MCF 10A (cell line): ENCODE data around the gene PRKN. TPM values are rescaled to one million over a fixed set of nuclear protein-coding genes. Genes with fewer than 3 reads are reported as not detected.

Experiments used
- BruUV-seq: library from RNA; stranded (reverse); fragments of 400-500 nt; replicated peaks from 2 replicates; lab custom pipeline; 2021; lab: Mats Ljungman, UMichigan
- CTCF ChIA-PET: fragments of 300-600 bp; sonication (Branson Sonifier 250); formaldehyde crosslinking; extraction: SDS; loops from one replicate; lab custom pipeline; 2021; ENCODE audit warnings: antibody characterized with exemption, inconsistent platforms; lab: Yijun Ruan, JAX
- POLR2A ChIA-PET: fragments of 300-600, 350-650 bp; sonication (Branson Sonifier 250); formaldehyde crosslinking; extraction: SDS; loops from one replicate; lab custom pipeline; 2020; ENCODE audit warnings: antibody characterized with exemption, inconsistent platforms; lab: Yijun Ruan, JAX
- DNase-seq: peaks from one replicate; pipeline ENCODE4 v3.0.0-alpha.2; 2018; ENCODE audit not compliant: unreplicated experiment
- H3K27ac Mint-ChIP-seq: one replicate; pipeline ENCODE4 v1.8.0; 2022; ENCODE audit warnings: mild to moderate bottlenecking, low read depth, mixed read lengths; ENCODE audit not compliant: unreplicated experiment
- H3K27me3 Mint-ChIP-seq: one replicate; pipeline ENCODE4 v1.8.0; 2022; ENCODE audit warnings: mixed read lengths; ENCODE audit not compliant: insufficient read depth, unreplicated experiment
- H3K36me3 Mint-ChIP-seq: one replicate; pipeline ENCODE4 v1.8.0; 2022; ENCODE audit warnings: mild to moderate bottlenecking, moderate library complexity, mixed read lengths; ENCODE audit not compliant: insufficient read depth, unreplicated experiment
- H3K4me1 Mint-ChIP-seq: one replicate; pipeline ENCODE4 v1.8.0; 2022; ENCODE audit warnings: mixed read lengths; ENCODE audit not compliant: insufficient read depth, unreplicated experiment
- H3K4me3 Mint-ChIP-seq: one replicate; pipeline ENCODE4 v1.8.0; 2022; ENCODE audit warnings: mild to moderate bottlenecking, moderate library complexity, mixed read lengths; ENCODE audit not compliant: unreplicated experiment
- H3K9me3 Mint-ChIP-seq: one replicate; pipeline ENCODE4 v1.8.0; 2022; ENCODE audit warnings: mixed read lengths; ENCODE audit not compliant: unreplicated experiment
- intact Hi-C: fragments of 100-400 bp; cut with micrococcal nuclease; formaldehyde crosslinking; loops from 2 replicates; pipeline ENCODE4 v1.14.1; 2022
- total RNA-seq: library from RNA; stranded (reverse); gene quantifications from 2 replicates; pipeline ENCODE4 v1.2.3, GENCODE V29; 2022
- TF ChIP-seq, protein P1 (sequence below): fragments of 200-600 bp; IDR thresholded peaks from one replicate; pipeline ENCODE4 v1.8.0; 2022; ENCODE audit warnings: antibody characterized with exemption, mild to moderate bottlenecking; ENCODE audit not compliant: unreplicated experiment

Gene PRKN
- total RNA-seq, 1 experiment from 2014 or later = 2.5 TPM

GRCh38 chr6:162082520-162082919 is 645.0 kb downstream of the PRKN start:
- DNase-seq = no peak
- H3K27me3 Mint-ChIP-seq = no peaks in the 10 kb centered on the region
- H3K4me3 Mint-ChIP-seq = no peak overlapping the region
- TF ChIP-seq, protein P1, sequence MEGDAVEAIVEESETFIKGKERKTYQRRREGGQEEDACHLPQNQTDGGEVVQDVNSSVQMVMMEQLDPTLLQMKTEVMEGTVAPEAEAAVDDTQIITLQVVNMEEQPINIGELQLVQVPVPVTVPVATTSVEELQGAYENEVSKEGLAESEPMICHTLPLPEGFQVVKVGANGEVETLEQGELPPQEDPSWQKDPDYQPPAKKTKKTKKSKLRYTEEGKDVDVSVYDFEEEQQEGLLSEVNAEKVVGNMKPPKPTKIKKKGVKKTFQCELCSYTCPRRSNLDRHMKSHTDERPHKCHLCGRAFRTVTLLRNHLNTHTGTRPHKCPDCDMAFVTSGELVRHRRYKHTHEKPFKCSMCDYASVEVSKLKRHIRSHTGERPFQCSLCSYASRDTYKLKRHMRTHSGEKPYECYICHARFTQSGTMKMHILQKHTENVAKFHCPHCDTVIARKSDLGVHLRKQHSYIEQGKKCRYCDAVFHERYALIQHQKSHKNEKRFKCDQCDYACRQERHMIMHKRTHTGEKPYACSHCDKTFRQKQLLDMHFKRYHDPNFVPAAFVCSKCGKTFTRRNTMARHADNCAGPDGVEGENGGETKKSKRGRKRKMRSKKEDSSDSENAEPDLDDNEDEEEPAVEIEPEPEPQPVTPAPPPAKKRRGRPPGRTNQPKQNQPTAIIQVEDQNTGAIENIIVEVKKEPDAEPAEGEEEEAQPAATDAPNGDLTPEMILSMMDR = no peak
- ChIA-PET CTCF (no interaction called here), POLR2A (no interaction called here)
- H3K36me3 Mint-ChIP-seq = no peaks in the 10 kb centered on the region
- no peaks in the 10 kb centered on the region for H3K4me1 Mint-ChIP-seq
- no peak overlapping the region for H3K27ac Mint-ChIP-seq
- H3K9me3 Mint-ChIP-seq = no peaks in the 10 kb centered on the region
- no TSS peak for BruUV-seq
- intact Hi-C loops = no loop called here

- H3K9me3 Mint-ChIP-seq = no peaks in the 10 kb centered on the region
- H3K4me3 Mint-ChIP-seq = no peak overlapping the region
- BruUV-seq = no TSS peak
- ChIA-PET CTCF (no interaction called here), POLR2A (interaction anchor here (0.6 kb wide), 1 partner anchor 295 kb away, joined by 3 read pairs; no protein-coding TSS in a partner anchor)
- intact Hi-C loops = no loop called here
- DNase-seq = no peak
- TF ChIP-seq, protein P1 = no peak
- no peaks in the 10 kb centered on the region for H3K36me3 Mint-ChIP-seq
- H3K27ac Mint-ChIP-seq = no peak overlapping the region
- no peaks in the 10 kb centered on the region for H3K27me3 Mint-ChIP-seq
- no peaks in the 10 kb centered on the region for H3K4me1 Mint-ChIP-seq
Measured at GRCh38 chr6:162078667-162079066, 648.9 kb downstream of the PRKN start.

DNA sequence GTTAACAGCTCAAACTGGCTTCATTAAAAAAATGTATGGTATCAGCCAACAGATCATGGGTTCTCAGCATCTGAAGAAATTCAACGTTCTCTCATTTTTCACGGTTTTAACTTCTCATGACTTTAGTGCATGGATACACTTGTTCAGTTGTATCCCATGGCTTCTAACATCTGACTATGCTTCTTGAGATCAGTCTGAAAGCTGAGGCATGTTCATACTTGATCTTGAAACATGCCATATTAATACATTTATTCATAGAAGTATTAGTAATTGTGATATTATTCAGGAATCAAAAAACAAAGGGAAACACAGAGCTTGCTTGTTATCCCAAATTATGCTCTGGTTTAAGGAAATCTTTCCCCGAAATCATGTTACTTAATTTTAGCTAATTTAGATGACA is 649.4 kb downstream of the PRKN start:
- CTCF ChIA-PET = no interaction called here
- intact Hi-C loops = no loop called here
- BruUV-seq = no TSS peak
- Mint-ChIP-seq H3K4me3 (no peak overlapping the region), H3K27ac (no peak overlapping the region), H3K36me3 (no peaks in the 10 kb centered on the region), H3K9me3 (no peaks in the 10 kb centered on the region), H3K27me3 (no peaks in the 10 kb centered on the region), H3K4me1 (no peaks in the 10 kb centered on the region)
- POLR2A ChIA-PET = interaction anchor here (0.6 kb wide), 1 partner anchor 295 kb away, joined by 3 read pairs; no protein-coding TSS in a partner anchor
- TF ChIP-seq, protein P1 = no peak
- no peak for DNase-seq

DNA sequence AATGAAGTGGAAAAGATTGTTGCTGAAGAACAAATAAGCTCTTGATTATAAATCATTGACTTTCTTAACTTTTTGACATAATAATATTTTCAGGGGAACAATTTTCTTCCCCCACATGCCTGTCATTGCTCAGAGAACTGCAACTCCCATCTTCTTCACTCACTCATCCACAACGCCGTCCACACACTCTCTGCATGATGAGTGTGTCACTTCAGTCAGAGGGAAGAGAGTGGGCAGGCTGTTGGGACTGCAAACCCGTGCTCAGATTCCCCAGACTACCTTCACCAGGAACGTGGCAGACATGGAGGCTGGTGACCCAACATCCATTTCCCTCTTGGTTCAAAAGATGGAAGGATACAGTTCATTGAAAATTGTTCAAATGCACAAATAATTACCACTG is 650.8 kb downstream of the PRKN start:
- Mint-ChIP-seq H3K4me1 (no peaks in the 10 kb centered on the region), H3K27me3 (no peaks in the 10 kb centered on the region), H3K4me3 (no peak overlapping the region), H3K36me3 (no peaks in the 10 kb centered on the region), H3K27ac (no peak overlapping the region), H3K9me3 (no peaks in the 10 kb centered on the region)
- DNase-seq = no peak
- no TSS peak for BruUV-seq
- intact Hi-C loops = no loop called here
- CTCF ChIA-PET = no interaction called here
- POLR2A ChIA-PET = interaction anchor here (1.9 kb wide), 1 partner anchor 11 kb away, joined by 5 read pairs; no protein-coding TSS in a partner anchor
- TF ChIP-seq, protein P1 = no peak
